Muscle layer of colon (tissue), 2 donors: Measurements from ENCODE around the gene BARX1.

Experiments used
- H3K27ac ChIP-seq: one replicate; pipeline ENCODE4 v1.7.0; 2013; ENCODE audit warnings: low read depth, mild to moderate bottlenecking, low read length, moderate library complexity
- H3K27me3 ChIP-seq, 2 donors: one replicate each; pipeline ENCODE4 v1.7.0; 2013; ENCODE audit warnings: low read length in 2 of 2, mild to moderate bottlenecking in 2 of 2; ENCODE audit not compliant: insufficient read depth in 2 of 2, control insufficient read depth in 1 of 2
- H3K36me3 ChIP-seq: one replicate; pipeline ENCODE4 v1.7.0; 2013; ENCODE audit warnings: mild to moderate bottlenecking, low read length; ENCODE audit not compliant: insufficient read depth
- H3K4me1 ChIP-seq: one replicate; pipeline ENCODE4 v1.7.0; 2013; ENCODE audit warnings: mild to moderate bottlenecking, low read length; ENCODE audit not compliant: insufficient read depth
- H3K4me3 ChIP-seq, 2 donors: one replicate each; pipeline ENCODE4 v1.7.0; 2013; ENCODE audit warnings: low read length in 2 of 2, low read depth in 1 of 2, mild to moderate bottlenecking in 1 of 2, moderate library complexity in 1 of 2
- H3K9ac ChIP-seq: one replicate; pipeline ENCODE4 v1.7.0; 2013; ENCODE audit warnings: low read length
- H3K9me3 ChIP-seq: one replicate; pipeline ENCODE4 v1.7.0; 2013; ENCODE audit warnings: mild to moderate bottlenecking, low read length
- donor health status: abdominal sarcoma.
- donor health status: Adenocarcinoma of cecum.

Gene BARX1

GRCh38 chr9:93909242-93909616, 45.9 kb downstream of the BARX1 start:
- Histone ChIP-seq H3K36me3 (no peaks in the 10 kb centered on the region), H3K9me3 (no peaks in the 10 kb centered on the region), H3K9ac (no peak overlapping the region), H3K27ac (no peak overlapping the region), H3K4me1 (no peaks in the 10 kb centered on the region), H3K4me3 (no peak overlapping the region), H3K27me3 (peaks cover 0 to 13% of the 10 kb centered on the region in 2 donors)

GRCh38 chr9:93908591-93909241, 46.4 kb downstream of the BARX1 start:
- no peaks in the 10 kb centered on the region for H3K9me3 ChIP-seq
- H3K27ac ChIP-seq, result no peak overlapping the region
- no peak overlapping the region for H3K9ac ChIP-seq
- H3K27me3 ChIP-seq, result peaks cover 0 to 13% of the 10 kb centered on the region in 2 donors
- no peaks in the 10 kb centered on the region for H3K4me1 ChIP-seq
- H3K4me3 ChIP-seq, result no peak overlapping the region
- H3K36me3 ChIP-seq, result no peaks in the 10 kb centered on the region

GRCh38 chr9:93907551-93908199, 47.5 kb downstream of the BARX1 start:
- Histone ChIP-seq H3K9ac (no peak overlapping the region), H3K4me3 (no peak overlapping the region), H3K27me3 (peaks cover 0 to 13% of the 10 kb centered on the region in 2 donors), H3K4me1 (no peaks in the 10 kb centered on the region), H3K27ac (no peak overlapping the region), H3K36me3 (no peaks in the 10 kb centered on the region), H3K9me3 (no peaks in the 10 kb centered on the region)

GRCh38 chr9:93906195-93906880, 48.8 kb downstream of the BARX1 start:
- Histone ChIP-seq H3K4me1 (no peaks in the 10 kb centered on the region), H3K36me3 (no peaks in the 10 kb centered on the region), H3K4me3 (no peak overlapping the region), H3K9ac (no peak overlapping the region), H3K27me3 (peaks cover 0 to 13% of the 10 kb centered on the region in 2 donors), H3K9me3 (no peaks in the 10 kb centered on the region), H3K27ac (no peak overlapping the region)

GRCh38 chr9:93905473-93906133, 49.6 kb downstream of the BARX1 start:
- H3K9me3 ChIP-seq, result no peaks in the 10 kb centered on the region
- H3K27me3 ChIP-seq, result peaks cover 0 to 9% of the 10 kb centered on the region in 2 donors
- no peak overlapping the region for H3K27ac ChIP-seq
- H3K4me3 ChIP-seq, result no peak overlapping the region
- H3K36me3 ChIP-seq, result no peaks in the 10 kb centered on the region
- H3K9ac ChIP-seq, result no peak overlapping the region
- no peaks in the 10 kb centered on the region for H3K4me1 ChIP-seq

GRCh38 chr9:93904649-93905472, 50.3 kb downstream of the BARX1 start:
- H3K4me1 ChIP-seq, result no peaks in the 10 kb centered on the region
- H3K27ac ChIP-seq, result no peak overlapping the region
- H3K27me3 ChIP-seq, result peaks cover 0 to 6% of the 10 kb centered on the region in 2 donors
- H3K9ac ChIP-seq, result no peak overlapping the region
- no peaks in the 10 kb centered on the region for H3K36me3 ChIP-seq
- no peak overlapping the region for H3K4me3 ChIP-seq
- H3K9me3 ChIP-seq, result no peaks in the 10 kb centered on the region

GRCh38 chr9:93903886-93904648, 51.1 kb downstream of the BARX1 start:
- H3K36me3 ChIP-seq, result no peaks in the 10 kb centered on the region
- H3K4me3 ChIP-seq, result no peak overlapping the region
- no peaks in the 10 kb centered on the region for H3K9me3 ChIP-seq
- no peak overlapping the region for H3K27ac ChIP-seq
- H3K4me1 ChIP-seq, result no peaks in the 10 kb centered on the region
- peaks cover 0 to 6% of the 10 kb centered on the region in 2 donors for H3K27me3 ChIP-seq
- no peak overlapping the region for H3K9ac ChIP-seq

- no peaks in the 10 kb centered on the region for H3K9me3 ChIP-seq
- H3K36me3 ChIP-seq, result no peaks in the 10 kb centered on the region
- no peak overlapping the region for H3K27ac ChIP-seq
- H3K27me3 ChIP-seq, result no peaks in the 10 kb centered on the region
- H3K4me1 ChIP-seq, result no peaks in the 10 kb centered on the region
- H3K9ac ChIP-seq, result no peak overlapping the region
- no peak overlapping the region for H3K4me3 ChIP-seq
These were observed 52.1 kb downstream of the BARX1 start for GRCh38 chr9:93902780-93903655.

GRCh38 chr9:93902051-93902779, 52.9 kb downstream of the BARX1 start:
- Histone ChIP-seq H3K27me3 (no peaks in the 10 kb centered on the region), H3K27ac (no peak overlapping the region), H3K9ac (no peak overlapping the region), H3K36me3 (no peaks in the 10 kb centered on the region), H3K4me1 (no peaks in the 10 kb centered on the region), H3K9me3 (no peaks in the 10 kb centered on the region), H3K4me3 (no peak overlapping the region)
